NCI-H2227 (cell line): ENCODE data around the gene SLC25A48.
A peak's percentile ranks its signal among the peaks of the same experiment; 100 is the strongest.

ENCODE experiments used
- DNase-seq: peaks from one replicate; lab custom pipeline; 2025; ENCODE audit not compliant: unreplicated experiment; lab: John Stamatoyannopoulos, UW

Gene SLC25A48, protein sequence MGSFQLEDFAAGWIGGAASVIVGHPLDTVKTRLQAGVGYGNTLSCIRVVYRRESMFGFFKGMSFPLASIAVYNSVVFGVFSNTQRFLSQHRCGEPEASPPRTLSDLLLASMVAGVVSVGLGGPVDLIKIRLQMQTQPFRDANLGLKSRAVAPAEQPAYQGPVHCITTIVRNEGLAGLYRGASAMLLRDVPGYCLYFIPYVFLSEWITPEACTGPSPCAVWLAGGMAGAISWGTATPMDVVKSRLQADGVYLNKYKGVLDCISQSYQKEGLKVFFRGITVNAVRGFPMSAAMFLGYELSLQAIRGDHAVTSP

DNA sequence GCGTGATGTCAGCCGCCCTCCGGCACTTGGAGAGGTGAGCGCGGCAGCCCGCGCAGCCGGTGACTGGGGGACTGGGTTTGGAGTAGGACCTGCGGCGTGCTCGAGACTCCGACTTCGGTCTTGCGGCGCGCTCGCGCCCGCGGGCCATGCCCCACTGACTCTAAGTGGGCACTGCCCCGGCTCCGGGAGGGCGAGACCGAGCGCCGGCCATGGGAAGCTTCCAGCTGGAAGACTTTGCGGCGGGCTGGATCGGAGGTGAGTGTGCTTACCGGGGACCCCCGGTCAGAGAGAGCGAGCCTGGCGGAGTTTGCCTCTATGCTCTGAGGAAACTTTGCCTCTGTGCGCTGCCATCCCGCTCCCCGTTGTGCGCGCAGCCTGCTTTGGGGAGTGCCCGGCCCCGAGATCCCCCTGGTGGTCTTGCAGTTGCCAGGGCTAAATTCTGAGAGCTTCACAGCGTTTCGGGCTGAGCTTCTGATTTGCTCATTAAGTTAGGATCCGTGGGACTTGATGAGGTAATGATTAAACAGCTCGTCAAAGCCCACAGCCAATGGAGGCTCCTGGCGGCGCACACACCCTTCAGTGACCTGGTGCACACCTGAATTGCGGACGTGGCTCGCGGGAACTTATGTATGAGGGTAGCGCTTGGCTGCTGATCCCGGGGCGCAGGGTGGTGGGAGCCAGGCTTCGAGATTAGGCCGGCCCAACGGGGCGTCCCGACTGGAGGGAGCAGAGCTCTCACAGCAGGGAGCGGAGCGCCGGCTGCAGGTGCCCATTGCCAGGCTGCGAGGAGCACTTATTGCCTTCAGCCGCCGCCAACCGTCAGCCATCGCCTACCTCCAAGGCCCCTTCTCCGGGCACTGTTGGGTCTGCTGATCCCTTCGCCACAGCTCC is at the start of gene SLC25A48:
Gene SLC25A48, plus strand, starts transcription at position 25 of the 891 bp plus-strand sequence. Its CDS starts 185 bp downstream, at position 210.
- DNase-seq: peak; percentile 68

DNA sequence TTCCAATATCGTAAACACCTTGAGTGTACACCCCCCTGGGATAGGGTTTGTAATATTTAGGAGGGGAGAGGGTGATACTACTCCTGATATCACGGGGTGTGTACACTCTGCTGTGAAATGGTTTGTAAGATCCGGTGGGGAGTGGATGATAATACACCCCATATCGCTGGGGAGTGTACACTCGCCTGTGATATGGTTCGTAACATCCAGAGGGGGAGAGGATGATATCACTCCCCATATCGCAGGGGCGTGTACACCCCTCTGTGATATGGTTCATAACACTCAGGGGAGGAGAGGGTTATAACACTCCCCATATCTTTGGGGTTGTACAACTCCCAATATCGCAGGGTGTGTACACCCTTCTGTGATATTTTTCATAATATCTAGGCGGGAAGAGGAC is 33.8 kb upstream of the SLC25A48 start:
- no peak for DNase-seq

DNA sequence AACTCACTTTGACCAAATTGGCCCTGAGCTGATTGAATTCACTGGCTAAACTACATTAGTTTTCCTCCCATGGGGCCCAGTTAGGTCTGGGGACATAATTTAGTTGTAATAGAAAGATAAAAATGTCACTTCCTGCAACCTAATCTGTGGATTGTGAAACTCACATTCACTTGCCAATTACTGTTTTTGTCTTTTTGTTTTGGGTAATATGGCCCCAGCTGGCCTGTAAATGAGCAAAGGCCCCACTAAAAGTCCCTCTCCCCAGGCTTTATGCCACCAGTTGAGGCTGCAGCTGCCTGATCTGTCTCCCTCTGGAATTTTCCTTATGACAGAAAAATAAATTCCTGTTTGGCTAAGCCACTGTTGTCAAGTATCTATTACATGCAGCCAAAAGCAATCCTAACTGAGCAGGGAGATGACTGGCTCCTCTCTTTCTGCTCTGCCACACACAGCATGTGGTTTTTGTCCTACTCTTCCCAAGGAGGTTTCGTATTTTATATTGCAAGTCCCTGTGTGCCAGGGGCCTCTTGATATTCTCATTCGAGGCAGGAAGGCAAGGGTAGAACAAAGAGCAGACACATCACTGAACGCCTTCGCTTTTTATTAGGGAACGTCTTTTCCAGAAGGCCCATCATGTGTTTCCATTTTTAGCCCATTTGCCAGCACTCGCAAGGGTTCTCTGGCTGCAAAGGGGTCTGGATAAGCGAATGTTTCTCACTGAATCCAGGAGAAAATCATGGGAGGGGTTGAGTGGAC is 24.1 kb upstream of the SLC25A48 start:
- no peak for DNase-seq

DNA sequence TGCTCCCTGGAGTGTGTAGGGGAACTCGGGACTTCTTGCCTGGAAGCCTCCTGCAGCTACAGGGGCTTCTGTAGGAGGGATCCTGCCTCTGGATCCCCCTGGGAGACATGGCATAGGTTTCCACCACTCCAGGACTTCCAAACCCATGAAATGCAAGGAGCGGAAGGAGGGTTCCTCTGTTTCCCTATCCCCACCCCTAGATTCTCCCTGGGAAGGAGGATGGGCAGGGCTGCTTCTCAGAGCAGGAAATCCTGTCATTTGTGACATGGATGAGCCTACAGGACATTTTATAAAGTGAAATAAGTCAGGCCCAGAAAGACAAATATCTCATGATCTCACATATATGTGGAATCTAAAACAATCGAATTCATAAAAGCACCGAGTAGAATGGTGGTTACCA is 23.5 kb upstream of the SLC25A48 start:
- DNase-seq: no peak

DNA sequence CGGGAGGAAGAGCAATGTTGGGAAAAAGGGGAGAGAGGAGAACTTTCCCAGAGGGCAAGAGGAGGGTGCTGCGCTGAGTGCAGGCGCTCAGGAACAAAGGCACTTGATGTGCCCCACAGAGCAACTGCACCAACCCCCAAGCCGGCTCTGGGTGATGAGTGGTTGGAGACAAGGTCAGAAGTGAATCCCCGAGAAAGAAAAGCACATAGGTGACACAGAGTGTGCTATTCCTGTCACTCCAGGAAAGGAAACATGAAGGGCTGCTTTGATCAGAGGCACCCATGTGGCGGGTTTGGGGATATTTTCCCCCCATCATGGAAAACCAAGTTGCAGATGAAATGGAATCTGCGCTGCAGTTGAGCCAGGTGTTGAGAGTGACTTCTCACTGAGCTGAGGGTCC is 20.7 kb upstream of the SLC25A48 start:
- no peak for DNase-seq

DNA sequence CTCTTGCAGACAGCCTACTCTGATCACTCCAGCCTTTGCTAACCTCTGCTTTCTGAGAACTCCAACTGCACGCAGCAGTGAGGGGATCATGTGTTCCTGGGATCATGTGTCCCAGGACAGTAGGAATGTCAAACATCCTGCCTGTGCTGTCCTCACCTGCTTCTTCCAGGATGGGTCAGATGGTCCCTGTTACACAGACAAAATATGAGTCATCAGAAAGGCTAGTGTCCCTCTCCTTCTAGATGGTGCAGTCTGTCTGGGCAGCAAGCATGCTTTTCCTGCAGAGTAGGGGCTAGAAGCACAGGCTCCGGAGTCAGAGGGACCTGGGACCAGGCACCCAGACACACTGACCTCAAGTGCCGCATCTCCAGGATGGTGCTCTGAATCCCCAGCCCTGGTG is 20.1 kb upstream of the SLC25A48 start:
- DNase-seq: no peak

DNA sequence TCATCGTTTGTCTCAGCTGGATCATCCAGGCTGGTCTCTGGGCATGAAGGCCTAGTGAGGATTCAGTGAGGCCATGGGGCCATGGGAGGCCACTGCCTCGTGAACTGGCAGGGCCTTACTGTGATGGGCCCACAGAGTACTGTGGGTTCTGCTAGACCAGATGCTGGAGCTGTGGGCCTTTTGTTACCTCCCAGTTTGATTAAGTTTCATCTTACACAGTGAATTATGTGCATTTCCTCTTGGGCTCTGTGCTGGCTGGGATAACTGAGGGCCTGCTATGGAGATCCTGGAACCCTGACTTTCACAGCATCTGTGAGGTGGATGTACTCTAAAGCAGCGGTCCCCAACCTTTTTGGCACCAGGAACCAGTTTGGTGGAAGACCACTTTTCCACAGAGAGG is 19.7 kb upstream of the SLC25A48 start:
- DNase-seq: no peak

DNA sequence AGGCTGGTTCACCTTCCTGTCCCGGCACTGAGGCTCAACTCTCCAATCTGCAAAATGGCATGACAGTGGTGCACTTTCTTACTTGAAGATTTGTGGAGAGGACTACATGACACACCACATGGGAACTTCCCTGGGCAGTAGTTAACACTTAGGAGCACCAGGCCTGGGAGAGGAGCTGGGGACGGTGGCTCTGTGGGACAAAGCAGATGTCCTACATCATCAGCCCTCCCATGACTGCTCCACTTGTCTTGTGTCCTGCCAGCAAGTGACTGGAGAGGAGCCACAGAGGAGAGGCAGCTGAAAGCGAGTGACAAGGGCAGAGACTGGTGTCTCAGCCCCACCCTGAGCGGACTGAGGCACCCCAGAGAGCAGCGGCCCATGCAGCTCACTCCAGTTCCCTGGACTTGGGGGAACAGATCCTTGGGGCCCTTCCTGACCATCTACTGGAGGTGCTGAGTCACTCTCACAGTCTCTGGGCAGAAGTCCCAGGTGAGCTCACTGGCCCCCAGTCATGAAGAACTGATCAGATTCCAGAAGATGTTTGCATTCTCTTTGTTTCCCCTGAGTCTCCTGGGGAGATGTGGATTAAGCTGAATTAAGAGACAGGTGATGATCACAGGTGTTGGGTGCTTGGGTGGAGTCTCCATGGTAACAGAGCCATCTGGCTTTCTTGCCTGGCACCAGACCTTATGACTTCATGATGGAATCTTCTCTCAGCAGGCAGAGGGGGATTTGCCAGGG is 13.2 kb upstream of the SLC25A48 start:
- DNase-seq: no peak

DNA sequence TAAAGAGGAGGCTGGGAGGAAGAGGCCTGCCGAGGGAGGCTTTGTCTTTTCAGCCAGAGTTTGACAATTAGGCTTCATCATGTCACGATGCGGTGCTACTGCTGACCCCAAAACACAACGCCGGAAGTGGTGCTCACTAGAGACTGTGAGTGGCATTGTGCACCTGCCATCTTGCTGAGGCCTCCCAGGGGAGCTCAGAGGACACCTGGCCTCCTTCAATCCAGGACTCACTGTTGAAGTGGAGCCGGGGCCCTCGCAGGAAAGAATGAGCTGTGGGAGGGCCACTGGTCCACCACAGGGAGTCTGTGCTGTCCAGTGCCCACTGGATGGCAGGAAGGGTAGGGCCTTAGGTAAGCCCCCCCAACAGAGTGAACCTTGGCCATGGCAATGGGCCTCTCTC is 12.7 kb upstream of the SLC25A48 start:
- DNase-seq: no peak

DNA sequence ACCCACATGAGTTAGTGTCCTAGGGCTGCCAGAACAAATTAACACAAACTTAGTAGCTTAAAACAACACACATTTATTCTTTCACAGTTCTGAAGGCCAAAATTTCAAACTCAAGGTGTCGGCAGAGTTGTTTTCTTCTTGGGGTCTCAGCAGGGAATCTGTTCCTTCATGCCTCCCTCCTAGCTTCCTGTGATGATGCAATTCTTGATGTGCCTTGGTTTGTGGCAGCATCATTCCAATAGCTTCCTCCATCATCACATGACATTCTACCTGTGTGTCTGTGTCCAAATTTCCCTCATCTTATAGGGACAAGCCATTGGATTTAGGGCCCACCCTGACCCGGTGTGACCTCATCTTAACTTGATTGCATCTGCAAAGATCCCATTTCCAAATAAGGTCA is 12.2 kb upstream of the SLC25A48 start:
- no peak for DNase-seq

DNA sequence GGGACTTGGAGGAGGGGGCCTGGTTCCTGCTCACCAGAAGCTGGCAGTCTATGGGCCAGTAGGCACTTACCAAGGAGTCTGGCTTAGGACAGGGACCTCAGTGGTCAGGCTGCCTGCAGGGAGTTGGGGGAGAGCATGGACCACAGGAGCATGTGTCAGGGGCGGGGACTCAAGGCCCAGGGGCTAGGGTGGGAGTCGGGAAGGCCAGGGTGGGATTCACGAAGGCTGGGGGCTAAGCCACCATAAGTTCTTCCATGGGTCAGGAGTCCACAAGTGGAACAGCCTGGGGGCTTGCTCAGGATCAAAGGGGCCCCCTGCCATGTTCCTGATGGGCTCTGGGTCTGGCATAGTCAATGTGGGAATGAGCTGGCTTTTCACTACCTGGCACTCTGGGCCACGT is 11.5 kb upstream of the SLC25A48 start:
- no peak for DNase-seq

DNA sequence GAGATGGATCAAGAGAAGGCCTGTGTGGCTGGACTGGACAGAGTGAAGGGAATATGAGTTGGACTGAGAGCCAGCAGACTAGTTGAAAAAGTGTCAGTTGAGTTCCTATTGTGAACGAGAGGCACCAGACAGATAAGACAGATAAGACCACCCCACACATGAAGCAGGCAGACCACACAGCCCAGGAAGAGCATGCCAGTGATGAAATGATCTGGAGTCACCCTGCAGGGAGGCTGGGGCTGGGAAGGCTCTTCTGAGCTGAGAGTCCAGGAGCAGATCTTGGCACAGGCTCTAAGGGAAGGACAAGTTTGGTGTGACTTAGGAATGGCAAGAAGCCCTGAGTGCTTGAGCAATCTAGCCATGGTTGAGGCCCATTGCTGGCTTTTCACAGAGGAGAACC is 10.6 kb upstream of the SLC25A48 start:
- no peak for DNase-seq

DNA sequence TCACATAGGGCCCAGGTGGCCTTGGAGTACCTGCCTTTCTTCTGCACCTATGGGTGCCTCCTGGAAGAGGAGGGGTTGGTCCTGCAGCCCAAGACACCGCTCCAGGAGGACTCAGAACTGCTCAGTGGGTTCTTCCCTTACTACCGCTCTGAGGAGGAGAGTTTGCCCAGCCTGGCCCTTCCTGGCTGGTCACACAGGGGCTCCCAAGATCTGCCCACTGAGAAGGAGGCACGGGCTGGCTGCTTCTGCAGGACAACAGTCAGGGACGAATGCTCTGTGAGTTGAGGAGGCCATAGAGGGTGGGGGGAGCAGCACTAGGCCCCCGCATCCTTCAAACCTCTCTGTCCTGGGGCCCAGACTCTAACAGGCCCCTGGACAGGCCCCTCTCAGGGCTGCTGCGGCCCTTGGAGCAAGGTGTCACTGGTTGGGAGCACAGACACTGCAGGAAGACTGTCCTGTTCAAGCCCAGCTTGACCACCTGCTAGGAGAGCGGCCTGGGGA is 9.9 kb upstream of the SLC25A48 start:
- DNase-seq: no peak

DNA sequence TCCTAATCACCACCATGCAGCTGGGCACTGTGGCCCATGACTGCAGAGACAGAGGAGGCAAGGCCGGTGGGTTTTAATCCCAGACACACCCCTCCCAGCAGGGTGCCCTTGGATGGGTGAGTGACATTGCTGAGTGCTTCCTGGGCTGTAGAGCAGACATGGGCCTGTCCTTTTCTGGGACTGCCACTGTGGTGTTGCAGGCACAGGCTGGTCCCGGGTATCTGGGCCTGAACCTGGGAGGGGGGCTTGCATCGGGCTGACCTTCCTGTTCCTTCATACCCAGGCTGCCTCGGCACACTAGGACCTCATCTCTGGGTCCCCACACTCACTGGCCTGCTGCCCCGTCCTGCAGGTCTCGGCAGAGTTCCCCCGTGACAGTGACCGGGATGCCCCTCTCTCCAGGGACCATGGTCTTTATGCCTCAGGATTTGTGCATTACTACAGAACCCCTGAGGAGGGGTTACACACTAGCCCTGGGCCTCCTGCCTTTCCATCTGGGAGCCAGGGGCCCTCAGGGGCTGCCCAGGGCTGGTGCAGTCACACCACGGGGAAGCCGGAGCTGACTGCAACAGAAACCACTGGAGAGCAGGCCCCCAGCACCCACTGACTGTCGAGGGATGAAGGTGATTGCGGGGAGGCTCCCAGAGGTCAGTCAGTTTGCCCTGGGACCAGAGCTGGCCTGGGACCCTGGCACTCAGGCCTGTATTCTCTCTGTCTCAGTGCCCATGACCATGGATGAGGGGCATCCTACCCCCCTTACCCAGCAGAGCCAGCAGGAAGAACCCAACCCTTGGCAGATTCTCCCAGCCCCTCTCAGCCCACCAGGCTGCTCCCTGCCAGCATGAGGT is 8.9 kb upstream of the SLC25A48 start:
- no peak for DNase-seq

DNA sequence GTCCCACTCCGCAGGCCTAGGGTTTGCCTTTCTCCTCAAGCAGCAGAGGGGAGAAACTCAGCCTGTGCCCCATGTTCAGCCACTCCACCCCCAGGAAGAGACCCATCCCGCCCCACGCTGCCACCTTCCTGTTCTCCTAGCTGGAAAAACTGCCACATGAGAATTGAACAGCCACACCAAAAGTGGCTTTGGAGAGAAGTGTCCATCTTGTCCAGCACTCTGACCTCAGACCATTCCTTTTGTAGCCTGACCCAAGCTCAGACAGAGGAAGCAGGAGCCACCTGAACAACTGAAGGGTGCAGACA is 8.3 kb upstream of the SLC25A48 start:
- DNase-seq: no peak

DNA sequence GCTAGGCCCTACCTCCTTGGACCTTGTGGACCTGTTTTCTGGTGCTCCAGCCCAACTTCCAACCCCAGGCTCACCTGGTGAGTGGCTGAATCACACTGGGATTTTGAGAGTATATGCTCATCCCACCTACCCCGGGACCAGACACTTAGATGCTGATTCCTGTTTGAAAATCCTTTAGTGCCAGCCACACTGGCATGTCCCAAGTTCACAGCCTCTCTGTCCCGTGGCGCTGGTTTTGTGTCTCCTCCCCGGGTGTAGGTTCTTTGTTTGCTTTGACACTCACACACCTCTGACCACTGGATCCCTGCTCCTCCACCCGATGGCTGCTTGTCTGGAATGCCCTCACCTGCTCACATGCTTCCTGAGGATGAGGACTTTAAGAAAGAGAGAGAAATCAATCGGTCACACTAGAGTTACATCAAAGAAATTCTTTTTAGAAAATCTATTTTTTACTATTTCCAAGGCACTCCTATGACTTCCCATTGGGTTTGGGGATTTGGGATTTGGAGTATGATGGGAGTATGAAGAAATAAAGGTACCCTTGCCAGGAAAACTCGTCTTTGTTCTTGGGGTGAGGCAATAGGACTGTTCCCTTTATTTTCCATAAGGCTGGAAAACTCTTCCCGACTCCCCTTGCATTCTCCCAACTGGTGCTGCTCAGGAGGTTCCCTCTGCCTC is 7.3 kb upstream of the SLC25A48 start:
- no peak for DNase-seq

DNA sequence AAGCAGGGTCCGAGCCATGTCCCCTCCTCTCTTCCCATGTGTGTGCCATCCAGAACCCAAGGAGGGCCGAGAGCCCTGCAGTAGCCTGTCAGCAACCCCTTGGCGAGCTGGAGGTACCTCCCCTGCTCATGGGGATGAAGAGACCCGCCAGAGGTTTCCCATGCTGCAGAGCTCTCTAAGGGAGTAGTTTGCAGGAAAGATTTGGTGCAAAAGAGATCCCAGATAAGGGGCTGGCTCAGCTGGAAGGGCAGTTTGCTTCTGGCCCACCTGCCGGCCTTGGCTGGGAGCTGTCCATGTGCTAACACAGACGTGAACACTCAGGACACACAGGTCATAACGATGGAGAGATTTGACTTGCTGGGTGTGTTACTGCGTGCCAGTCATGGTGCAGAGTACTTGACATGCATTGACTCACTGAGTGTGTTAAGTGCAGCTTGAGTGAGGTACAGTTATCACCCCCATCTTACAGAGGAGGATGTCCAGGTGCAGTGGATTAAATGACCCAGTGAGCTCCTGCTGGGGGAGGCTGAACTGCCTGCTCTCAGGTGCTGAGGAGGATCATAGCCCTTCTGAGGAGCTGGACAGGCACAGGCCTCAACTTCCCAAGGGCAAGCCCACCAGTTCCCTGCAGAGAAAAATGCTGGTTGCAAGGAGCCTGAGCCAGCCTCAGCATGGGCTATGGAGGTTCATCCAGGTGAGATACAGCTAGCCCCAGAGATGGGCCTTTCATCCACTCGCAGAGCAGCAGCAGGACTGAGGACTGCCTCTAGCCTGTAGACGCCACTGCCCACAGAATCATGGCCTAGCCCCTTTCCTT is 6.3 kb upstream of the SLC25A48 start:
- DNase-seq: no peak

DNA sequence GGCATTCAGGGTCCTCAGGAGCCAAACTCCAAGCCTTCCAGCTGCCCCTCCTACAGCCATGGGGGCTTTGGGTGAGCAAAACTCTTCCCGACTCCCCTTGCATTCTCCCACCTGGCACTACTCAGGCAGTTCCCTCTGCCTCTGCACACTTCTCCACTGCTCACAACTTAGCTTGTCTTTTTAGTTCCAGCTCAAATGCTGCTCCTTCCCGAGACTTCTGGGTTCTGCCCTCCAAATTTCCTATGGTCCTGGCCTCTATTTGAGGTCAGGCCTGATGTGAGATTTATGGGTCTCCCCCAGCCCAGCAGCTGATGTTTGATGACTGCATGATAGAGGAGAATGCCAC is 5.7 kb upstream of the SLC25A48 start:
- no peak for DNase-seq

DNA sequence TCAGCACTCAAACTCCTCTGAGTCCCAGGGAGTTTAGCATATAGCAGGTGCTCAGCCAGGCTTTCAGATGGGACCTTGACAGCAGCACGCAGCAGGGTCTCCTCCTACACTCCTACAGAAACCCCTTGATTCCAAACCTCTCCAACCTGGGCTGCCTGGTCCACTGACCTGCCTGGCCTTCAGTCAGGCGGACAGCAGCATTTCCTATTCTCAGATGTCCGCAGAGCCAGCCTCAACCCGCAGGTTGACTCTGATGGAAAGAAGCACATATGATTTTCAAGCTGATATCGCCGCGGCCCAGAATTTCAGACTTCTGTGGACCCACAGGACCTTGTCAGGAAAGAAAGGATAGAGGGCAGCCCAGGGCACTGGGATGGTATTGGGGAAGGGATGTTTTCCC is 5.3 kb upstream of the SLC25A48 start:
- DNase-seq: no peak
